Esophagus squamous epithelium (tissue), 5 donors: Measurements from ENCODE around the gene QDPR. TPM values are rescaled to one million over a fixed set of nuclear protein-coding genes. Genes with fewer than 3 reads are reported as not detected.

Source experiments
- DNase-seq: peaks from one replicate; lab custom pipeline; 2025; lab: John Stamatoyannopoulos, UW
- H3K27ac ChIP-seq, 4 donors: fragments of 200-600 bp; sonication (generic); one replicate each; pipeline ENCODE4 v1.5.1; 2016 to 2019; ENCODE audit warnings: mild to moderate bottlenecking in 1 of 4
- H3K27me3 ChIP-seq, 4 donors: fragments of 200-600 bp; sonication (generic); 1 replicate in 3 of 4; 2 replicates in 1 of 4; pipeline versions ENCODE4 v1.5.1 to v1.6.0; 2017 to 2021; ENCODE audit warnings: antibody characterized with exemption in 1 of 4
- H3K36me3 ChIP-seq, 3 donors: fragments of 200-600 bp; sonication (generic); one replicate each; pipeline ENCODE4 v1.5.1; 2016 to 2019
- H3K4me1 ChIP-seq, 3 donors: fragments of 200-600 bp; sonication (generic); one replicate each; pipeline ENCODE4 v1.5.1; 2017 to 2019
- H3K4me3 ChIP-seq, 4 donors: fragments of 200-600 bp; sonication (generic); 1 replicate in 3 of 4; 2 replicates in 1 of 4; pipeline ENCODE4 v1.5.1; 2016 to 2019; ENCODE audit warnings: mild to moderate bottlenecking in 2 of 4, moderate library complexity in 1 of 4
- H3K9me3 ChIP-seq, 3 donors: fragments of 200-600 bp; sonication (generic); one replicate each; pipeline ENCODE4 v1.5.1; 2016 to 2019
- CTCF ChIP-seq, 6 experiments: fragments of 450-650 bp in 4 of 6; fragments of 200-600 bp in 2 of 6; sonication (generic) in 2 of 6; IDR thresholded peaks; one replicate each; pipeline ENCODE4 v1.5.1; 2016 to 2019; ENCODE audit warnings: antibody characterized with exemption in 6 of 6, mild to moderate bottlenecking in 4 of 6, moderate library complexity in 4 of 6
- POLR2A ChIP-seq, 4 donors: fragments of 450-650 bp; IDR thresholded peaks; one replicate each; pipeline ENCODE4 v1.6.1; 2017; ENCODE audit warnings: antibody characterized with exemption in 4 of 4, mild to moderate bottlenecking in 4 of 4, moderate library complexity in 3 of 4
- WGBS, 2 donors: methylation state at CpG; one replicate each; pipeline ENCODE4 v1.1.5; 2018; 5-methylcytosine and 5-hydroxymethylcytosine counted together
- intact Hi-C: fragments of 100-400 bp; cut with DNase I; formaldehyde crosslinking; loops from one replicate; pipeline ENCODE4 v1.15.0; 2022
- total RNA-seq, 4 donors: library from RNA; depleted of rRNA; stranded (reverse); fragments of >200 nt; gene quantifications; one replicate each; pipeline ENCODE4 v1.1.0, GENCODE V29; 2016
- donor health status: DM: yes; HTN: yes; CAD: no.

QDPR gene
- total RNA-seq, 4 donors from 2014 or later, result 5.5 to 9.4 (median 8.5) TPM

GRCh38 chr4:17476853-17477252, 35.0 kb downstream of the QDPR start:
- H3K36me3 ChIP-seq, result peaks cover 0 to 7% (median 0%) of the 10 kb centered on the region in 3 donors
- intact Hi-C loops, result no loop called here
- H3K9me3 ChIP-seq, result peaks cover 0 to 9% (median 4%) of the 10 kb centered on the region in 3 donors
- H3K27me3 ChIP-seq, result no peaks in the 10 kb centered on the region
- no peak for TF ChIP-seq POLR2A (IDR thresholded peaks at IDR 0.05)
- TF ChIP-seq CTCF (IDR thresholded peaks at IDR 0.05), result no peak
- 58 to 72% methylated on average over 2 to 3 of the region's 3 CpGs for WGBS, 2 donors
- no peaks in the 10 kb centered on the region for H3K4me1 ChIP-seq
- H3K27ac ChIP-seq, result no peak overlapping the region
- H3K4me3 ChIP-seq, result no peak overlapping the region
- no peak for DNase-seq

DNA sequence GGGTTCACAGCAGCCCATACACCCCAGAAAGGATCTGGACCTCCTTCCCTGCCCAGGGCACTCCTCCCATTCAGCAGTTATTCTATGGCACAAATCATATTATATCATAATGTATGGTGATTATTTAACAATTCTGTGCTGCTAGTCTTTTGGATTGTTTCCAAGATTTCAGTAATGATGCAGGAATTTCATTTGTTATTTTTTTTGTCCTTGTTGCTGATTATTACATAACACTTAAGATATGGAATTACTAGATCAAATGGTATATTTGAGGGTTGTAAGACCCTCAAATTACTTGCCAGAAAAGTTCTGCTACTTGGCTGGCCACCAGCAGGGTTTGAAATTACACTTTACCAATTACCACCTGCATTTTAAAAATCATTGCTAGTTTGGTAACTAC, 36.4 kb downstream of the QDPR start:
- intact Hi-C loops, result no loop called here
- Histone ChIP-seq H3K9me3 (no peaks in the 10 kb centered on the region), H3K36me3 (peaks cover 0 to 4% (median 0%) of the 10 kb centered on the region in 3 donors), H3K4me3 (no peak overlapping the region), H3K27ac (no peak overlapping the region), H3K27me3 (no peaks in the 10 kb centered on the region), H3K4me1 (no peaks in the 10 kb centered on the region)
- TF ChIP-seq POLR2A (IDR thresholded peaks at IDR 0.05), result no peak
- no peak for TF ChIP-seq CTCF (IDR thresholded peaks at IDR 0.05)
- no peak for DNase-seq

- Histone ChIP-seq H3K4me3 (no peak overlapping the region), H3K4me1 (no peaks in the 10 kb centered on the region), H3K9me3 (no peaks in the 10 kb centered on the region), H3K27me3 (no peaks in the 10 kb centered on the region), H3K27ac (no peak overlapping the region), H3K36me3 (no peaks in the 10 kb centered on the region)
- DNase-seq, result no peak
- intact Hi-C loops, result no loop called here
- TF ChIP-seq CTCF (IDR thresholded peaks at IDR 0.05) (no peak), POLR2A (IDR thresholded peaks at IDR 0.05) (no peak)
- WGBS, 2 donors, result 74 to 81% methylated on average over 9 to 10 of the region's 11 CpGs
These were observed 41.8 kb downstream of the QDPR start for GRCh38 chr4:17469931-17470674.

DNA sequence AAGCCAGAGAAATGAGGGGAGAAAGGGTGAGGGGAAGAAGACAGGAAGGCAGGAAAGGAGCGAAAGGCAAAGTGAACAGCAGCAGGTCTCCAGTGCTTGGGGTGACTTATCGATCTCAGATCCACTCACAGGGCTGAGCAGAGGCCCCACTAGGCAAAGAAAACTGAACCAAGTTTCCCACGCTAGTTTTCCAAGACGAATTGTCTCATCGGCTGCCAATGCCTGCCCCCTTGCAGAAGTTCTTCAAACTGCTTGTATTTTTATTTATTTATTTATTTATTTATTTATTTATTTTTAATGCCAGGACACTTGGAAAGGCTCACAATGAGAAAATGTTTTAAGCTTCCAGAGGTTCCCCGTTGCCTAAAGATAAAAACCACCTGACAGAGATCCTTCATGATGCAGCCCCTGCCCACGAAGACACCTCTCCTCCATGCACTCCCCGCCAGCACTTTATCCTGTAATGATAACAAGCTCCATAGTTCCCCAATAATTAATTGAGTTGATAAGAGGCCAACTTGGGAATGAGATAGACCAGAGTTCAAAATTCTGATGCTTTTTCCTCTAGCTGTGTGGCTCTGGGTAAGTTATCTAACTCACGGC, 43.2 kb downstream of the QDPR start:
- H3K4me1 ChIP-seq, result no peaks in the 10 kb centered on the region
- H3K9me3 ChIP-seq, result no peaks in the 10 kb centered on the region
- H3K4me3 ChIP-seq, result no peak overlapping the region
- TF ChIP-seq POLR2A (IDR thresholded peaks at IDR 0.05), result no peak
- peak in 4 of 6 experiments; percentile 19 to 60 (median 34) for TF ChIP-seq CTCF (IDR thresholded peaks at IDR 0.05)
- no peak for DNase-seq
- H3K36me3 ChIP-seq, result no peaks in the 10 kb centered on the region
- intact Hi-C loops, result no loop called here
- no peaks in the 10 kb centered on the region for H3K27me3 ChIP-seq
- WGBS, 2 donors, result 44% methylated on average over 8 to 9 of the region's 9 CpGs
- H3K27ac ChIP-seq, result no peak overlapping the region

- TF ChIP-seq POLR2A (IDR thresholded peaks at IDR 0.05), result no peak
- TF ChIP-seq CTCF (IDR thresholded peaks at IDR 0.05), result no peak
- H3K36me3 ChIP-seq, result no peaks in the 10 kb centered on the region
- no peaks in the 10 kb centered on the region for H3K27me3 ChIP-seq
- no peak overlapping the region for H3K27ac ChIP-seq
- intact Hi-C loops, result no loop called here
- H3K4me3 ChIP-seq, result no peak overlapping the region
- no peak for DNase-seq
- H3K9me3 ChIP-seq, result peaks cover 0 to 7% (median 0%) of the 10 kb centered on the region in 3 donors
- H3K4me1 ChIP-seq, result no peaks in the 10 kb centered on the region
- 33 to 44% methylated on average over 1 of the region's 1 CpG for WGBS, 2 donors
These were observed 48.3 kb downstream of the QDPR start for GRCh38 chr4:17463606-17464005.
